K562 (cell line): ENCODE data around the gene MGRN1. TPM values are rescaled to one million over a fixed set of nuclear protein-coding genes. Genes with fewer than 3 reads are reported as not detected.
A peak's percentile ranks its signal among the peaks of the same experiment; 100 is the strongest.

Experiments used
- ESRRA ChIP-seq: fragments of 450-650 bp; IDR thresholded peaks from 2 replicates; pipeline ENCODE4 v1.6.1; 2014; ENCODE audit warnings: low read depth, mild to moderate bottlenecking, moderate library complexity, borderline replicate concordance
- FIP1L1 ChIP-seq: fragments of 200-400 bp; formaldehyde crosslinking; IDR thresholded peaks from 2 replicates; pipeline ENCODE4 v1.6.1; 2018; ENCODE audit warnings: mild to moderate bottlenecking, low read depth, low read length; ENCODE audit not compliant: poor library complexity, severe bottlenecking
- HMG20A ChIP-seq: fragments of 450-650 bp; formaldehyde crosslinking; conservative IDR thresholded peaks from 2 replicates; pipeline ENCODE4 v1.4.0; 2020; ENCODE audit warnings: mild to moderate bottlenecking, mixed read lengths
- L3MBTL2 ChIP-seq: fragments of 450-650 bp; IDR thresholded peaks from 2 replicates; pipeline ENCODE4 v1.6.1; 2016; ENCODE audit warnings: mild to moderate bottlenecking, moderate library complexity
- NFIC ChIP-seq: fragments of 450-650 bp; IDR thresholded peaks from 2 replicates; pipeline ENCODE4 v1.6.1; 2017; ENCODE audit warnings: mild to moderate bottlenecking, inconsistent platforms
- NFIX ChIP-seq: fragments of 250-450 bp; sonication (Bioruptor Pico); IDR thresholded peaks from 2 replicates; pipeline ENCODE4 v1.4.0; 2020; ENCODE audit warnings: low read depth, mild to moderate bottlenecking, moderate library complexity
- POLR2H ChIP-seq: IDR thresholded peaks from 2 replicates; pipeline ENCODE4 v1.6.1; 2016; ENCODE audit warnings: missing genetic modification characterization, low read depth, mild to moderate bottlenecking, control low read depth, missing compliant biosample characterization, moderate library complexity
- RUNX1 ChIP-seq: sonication (generic); IDR thresholded peaks from 2 replicates; pipeline ENCODE4 v1.6.1; 2016; ENCODE audit warnings: antibody characterized with exemption, low read depth
- TCF3 ChIP-seq: sonication (generic); formaldehyde crosslinking; IDR thresholded peaks from 2 replicates; pipeline ENCODE4 v1.4.0; 2020; ENCODE audit warnings: mild to moderate bottlenecking, missing genetic modification reagents
- TRIM24 ChIP-seq, 2 experiments: fragments of 450-650 bp; IDR thresholded peaks; 2 replicates each; pipeline ENCODE4 v1.6.1; 2016
- XRCC3 ChIP-seq: fragments of 450-650 bp; IDR thresholded peaks from 2 replicates; pipeline ENCODE4 v1.6.1; 2017; ENCODE audit warnings: mild to moderate bottlenecking, moderate library complexity
- YBX1 ChIP-seq: fragments of 450-650 bp; IDR thresholded peaks from 2 replicates; pipeline ENCODE4 v1.7.1; 2016; ENCODE audit warnings: mild to moderate bottlenecking
- ZBED1 ChIP-seq: IDR thresholded peaks from 2 replicates; pipeline ENCODE4 v1.6.1; 2014
- ZEB2 ChIP-seq: fragments of 450-650 bp; IDR thresholded peaks from 2 replicates; pipeline ENCODE4 v1.6.1; 2016
- ZNF140 ChIP-seq: fragments of 250-450 bp; sonication (Bioruptor Pico); IDR thresholded peaks from 2 replicates; pipeline ENCODE4 v1.8.0; 2021; ENCODE audit warnings: moderate library complexity, mild to moderate bottlenecking, inconsistent platforms
- ZNF197 ChIP-seq: fragments of 200-800 bp; sonication (Bioruptor generic); IDR thresholded peaks from 2 replicates; pipeline ENCODE4 v1.6.1; 2016; ENCODE audit warnings: low read depth, missing genetic modification characterization, missing compliant biosample characterization
- polyA plus RNA-seq, 8 experiments: library from polyadenylated mRNA; depleted of rRNA in 4 of 8; stranded (reverse) in 5 of 8; unstranded in 3 of 8; fragments of >200 nt; fragmentation: Nextera tagmentation in 2 of 8; fragmentation: Illumina TruSeq in 1 of 8; extraction: Ambion mirVana in 2 of 8; extraction: Trizol in 1 of 8; gene quantifications; 2 replicates each; pipeline versions ENCODE4 v1.2.1 to v1.2.3, GENCODE V29; 2011 to 2014; ENCODE audit warnings: inconsistent platforms in 1 of 8, missing spikeins in 1 of 8
- total RNA-seq, 7 experiments: library from RNA; depleted of rRNA in 6 of 7; stranded (reverse); fragments of >200 nt in 6 of 7; fragmentation: Illumina TruSeq in 2 of 7; extraction: Trizol in 2 of 7; gene quantifications; 2 replicates each; pipeline versions ENCODE4 v1.2.1 to v1.2.3, GENCODE V29; 2011 to 2021; ENCODE audit warnings: low replicate concordance in 1 of 7
- TF ChIP-seq, protein P1 (sequence below), 2 experiments: fragments of 450-650 bp in 1 of 2; sonication (generic) in 1 of 2; formaldehyde crosslinking in 1 of 2; IDR thresholded peaks in 1 of 2; conservative IDR thresholded peaks in 1 of 2; 2 replicates each; pipeline versions ENCODE4 v1.6.1 to v1.8.1; 2016 to 2023; ENCODE audit warnings: mild to moderate bottlenecking in 2 of 2, moderate library complexity in 2 of 2, inconsistent platforms in 1 of 2, missing genetic modification reagents in 1 of 2
- TF ChIP-seq, protein P2 (sequence below), 2 experiments: fragments of 200-800 bp in 1 of 2; sonication (Bioruptor generic) in 1 of 2; sonication (generic) in 1 of 2; formaldehyde crosslinking in 1 of 2; IDR thresholded peaks in 1 of 2; conservative IDR thresholded peaks in 1 of 2; 2 replicates each; pipeline versions ENCODE4 v1.5.0 to v1.6.1; 2016 to 2020; ENCODE audit warnings: missing compliant biosample characterization in 1 of 2, missing genetic modification characterization in 1 of 2, missing genetic modification reagents in 1 of 2
- TF ChIP-seq, protein P3 (sequence below): fragments of 450-650 bp; IDR thresholded peaks from 2 replicates; pipeline ENCODE4 v1.6.1; 2017; ENCODE audit warnings: antibody characterized with exemption, mild to moderate bottlenecking
- TF ChIP-seq, protein P4 (sequence below), 2 experiments: fragments of 450-650 bp in 1 of 2; sonication (generic) in 1 of 2; formaldehyde crosslinking; conservative IDR thresholded peaks; 2 replicates each; pipeline versions ENCODE4 v1.4.0 to v1.8.1; 2020 to 2022; ENCODE audit warnings: mild to moderate bottlenecking in 1 of 2, missing genetic modification reagents in 1 of 2

Gene MGRN1
- total and polyA plus RNA-seq, 9 of the 15 experiments (the other 6 are each of a cell fraction or from before 2014, with no cell fraction given): 0.15 to 37.9 (median 6.0) TPM

DNA sequence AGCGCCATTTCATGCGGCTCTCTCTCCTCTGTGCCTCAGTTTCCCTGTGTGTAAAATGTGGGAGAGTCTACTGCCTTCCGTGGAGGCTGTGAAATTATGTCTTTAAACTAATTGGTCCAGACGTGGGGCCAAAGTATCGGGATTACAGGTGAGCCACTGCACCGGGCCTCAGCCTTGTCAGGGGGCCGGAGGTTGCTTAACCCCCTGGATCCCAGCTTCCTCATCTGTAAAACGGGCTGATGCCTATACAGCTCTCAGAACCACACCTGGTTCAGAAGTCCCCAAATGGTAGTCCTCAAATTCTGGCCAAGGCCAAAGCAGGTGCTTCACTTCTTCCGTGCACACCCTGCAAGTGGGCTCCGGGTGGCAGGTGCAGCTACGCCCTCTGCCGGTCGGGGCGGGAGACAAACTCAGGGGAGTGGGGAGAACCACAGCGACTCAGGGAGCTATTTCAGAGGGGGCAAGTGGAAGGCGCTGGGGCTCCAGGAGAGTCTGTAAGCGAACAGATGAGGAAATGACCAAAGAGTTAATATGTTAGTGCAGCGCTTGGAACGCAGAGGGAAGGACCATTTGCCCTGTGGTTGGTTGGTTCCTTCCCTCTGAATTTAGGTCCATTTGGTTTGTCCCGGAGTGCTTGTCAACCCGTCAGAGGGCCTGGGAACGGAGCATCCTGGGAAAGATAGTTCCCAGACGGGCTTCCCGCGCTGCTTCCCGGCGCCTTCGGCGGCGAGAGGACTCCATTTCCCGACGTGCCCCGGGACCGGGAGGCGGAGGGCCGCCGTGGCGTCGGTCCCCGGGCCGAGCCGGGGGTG, at the start of gene MGRN1 (continued):
- TF ChIP-seq, protein P1, sequence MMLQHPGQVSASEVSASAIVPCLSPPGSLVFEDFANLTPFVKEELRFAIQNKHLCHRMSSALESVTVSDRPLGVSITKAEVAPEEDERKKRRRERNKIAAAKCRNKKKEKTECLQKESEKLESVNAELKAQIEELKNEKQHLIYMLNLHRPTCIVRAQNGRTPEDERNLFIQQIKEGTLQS (IDR thresholded peaks at IDR 0.05): peak; percentile 26; the same call in 1 of the 2 replicates
- TF ChIP-seq, protein P1 (CRISPR knock-in tag; conservative IDR thresholded peaks at IDR 0.05): 0 out of 2 replicates have a peak, but pooled peaks have one; percentile 34
- TF ChIP-seq ZNF197 (CRISPR knock-in tag): 0 out of 2 replicates have a peak, but pooled peaks have one; percentile 68
- TF ChIP-seq, protein P2, sequence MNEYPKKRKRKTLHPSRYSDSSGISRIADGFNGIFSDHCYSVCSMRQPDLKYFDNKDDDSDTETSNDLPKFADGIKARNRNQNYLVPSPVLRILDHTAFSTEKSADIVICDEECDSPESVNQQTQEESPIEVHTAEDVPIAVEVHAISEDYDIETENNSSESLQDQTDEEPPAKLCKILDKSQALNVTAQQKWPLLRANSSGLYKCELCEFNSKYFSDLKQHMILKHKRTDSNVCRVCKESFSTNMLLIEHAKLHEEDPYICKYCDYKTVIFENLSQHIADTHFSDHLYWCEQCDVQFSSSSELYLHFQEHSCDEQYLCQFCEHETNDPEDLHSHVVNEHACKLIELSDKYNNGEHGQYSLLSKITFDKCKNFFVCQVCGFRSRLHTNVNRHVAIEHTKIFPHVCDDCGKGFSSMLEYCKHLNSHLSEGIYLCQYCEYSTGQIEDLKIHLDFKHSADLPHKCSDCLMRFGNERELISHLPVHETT (CRISPR knock-in tag; conservative IDR thresholded peaks at IDR 0.05 in 1 of 2, IDR thresholded peaks at IDR 0.05 in 1 of 2): no peak
- peak; percentile 15; the same call in 1 of the 2 replicates for TF ChIP-seq NFIC
- TF ChIP-seq ESRRA: peak; percentile 51
- TF ChIP-seq ZNF140 (CRISPR knock-in tag): no peak
- TF ChIP-seq, protein P3, sequence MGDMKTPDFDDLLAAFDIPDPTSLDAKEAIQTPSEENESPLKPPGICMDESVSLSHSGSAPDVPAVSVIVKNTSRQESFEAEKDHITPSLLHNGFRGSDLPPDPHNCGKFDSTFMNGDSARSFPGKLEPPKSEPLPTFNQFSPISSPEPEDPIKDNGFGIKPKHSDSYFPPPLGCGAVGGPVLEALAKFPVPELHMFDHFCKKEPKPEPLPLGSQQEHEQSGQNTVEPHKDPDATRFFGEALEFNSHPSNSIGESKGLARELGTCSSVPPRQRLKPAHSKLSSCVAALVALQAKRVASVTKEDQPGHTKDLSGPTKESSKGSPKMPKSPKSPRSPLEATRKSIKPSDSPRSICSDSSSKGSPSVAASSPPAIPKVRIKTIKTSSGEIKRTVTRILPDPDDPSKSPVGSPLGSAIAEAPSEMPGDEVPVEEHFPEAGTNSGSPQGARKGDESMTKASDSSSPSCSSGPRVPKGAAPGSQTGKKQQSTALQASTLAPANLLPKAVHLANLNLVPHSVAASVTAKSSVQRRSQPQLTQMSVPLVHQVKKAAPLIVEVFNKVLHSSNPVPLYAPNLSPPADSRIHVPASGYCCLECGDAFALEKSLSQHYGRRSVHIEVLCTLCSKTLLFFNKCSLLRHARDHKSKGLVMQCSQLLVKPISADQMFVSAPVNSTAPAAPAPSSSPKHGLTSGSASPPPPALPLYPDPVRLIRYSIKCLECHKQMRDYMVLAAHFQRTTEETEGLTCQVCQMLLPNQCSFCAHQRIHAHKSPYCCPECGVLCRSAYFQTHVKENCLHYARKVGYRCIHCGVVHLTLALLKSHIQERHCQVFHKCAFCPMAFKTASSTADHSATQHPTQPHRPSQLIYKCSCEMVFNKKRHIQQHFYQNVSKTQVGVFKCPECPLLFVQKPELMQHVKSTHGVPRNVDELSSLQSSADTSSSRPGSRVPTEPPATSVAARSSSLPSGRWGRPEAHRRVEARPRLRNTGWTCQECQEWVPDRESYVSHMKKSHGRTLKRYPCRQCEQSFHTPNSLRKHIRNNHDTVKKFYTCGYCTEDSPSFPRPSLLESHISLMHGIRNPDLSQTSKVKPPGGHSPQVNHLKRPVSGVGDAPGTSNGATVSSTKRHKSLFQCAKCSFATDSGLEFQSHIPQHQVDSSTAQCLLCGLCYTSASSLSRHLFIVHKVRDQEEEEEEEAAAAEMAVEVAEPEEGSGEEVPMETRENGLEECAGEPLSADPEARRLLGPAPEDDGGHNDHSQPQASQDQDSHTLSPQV: peak; percentile 68; the same call in 1 of the 2 replicates
- no peak for TF ChIP-seq FIP1L1
- peak; percentile 97 for TF ChIP-seq L3MBTL2
- no peak for TF ChIP-seq XRCC3
- no peak for TF ChIP-seq POLR2H
- TF ChIP-seq, protein P4, sequence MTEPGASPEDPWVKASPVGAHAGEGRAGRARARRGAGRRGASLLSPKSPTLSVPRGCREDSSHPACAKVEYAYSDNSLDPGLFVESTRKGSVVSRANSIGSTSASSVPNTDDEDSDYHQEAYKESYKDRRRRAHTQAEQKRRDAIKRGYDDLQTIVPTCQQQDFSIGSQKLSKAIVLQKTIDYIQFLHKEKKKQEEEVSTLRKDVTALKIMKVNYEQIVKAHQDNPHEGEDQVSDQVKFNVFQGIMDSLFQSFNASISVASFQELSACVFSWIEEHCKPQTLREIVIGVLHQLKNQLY (CRISPR knock-in tag; conservative IDR thresholded peaks at IDR 0.05): peak in 1 of 2 experiments; percentile 80; a peak in 1 of 4 replicates
- TF ChIP-seq YBX1: no peak
- TF ChIP-seq HMG20A (CRISPR knock-in tag): no peak
- TF ChIP-seq RUNX1: no peak
- TF ChIP-seq TCF3 (CRISPR knock-in tag): no peak
- TF ChIP-seq ZEB2: no peak; the same call in 1 of the 2 replicates
- no peak for TF ChIP-seq ZBED1
- TF ChIP-seq NFIX (CRISPR knock-in tag): no peak
- TF ChIP-seq TRIM24 (IDR thresholded peaks at IDR 0.05): 0 out of 4 replicates have a peak, but pooled peaks of 1 of the 2 experiments have one; percentile 18
